Cardiac septum (tissue), 1 donor: ENCODE measurements around the gene TCF7. TPM values are rescaled to one million over a fixed set of nuclear protein-coding genes. Genes with fewer than 3 reads are reported as not detected.

Experiments
- DNase-seq: peaks from one replicate; pipeline ENCODE4 v3.0.0-alpha.2; 2020; ENCODE audit warnings: low spot score
- intact Hi-C: fragments of 100-400 bp; cut with DNase I; formaldehyde crosslinking; loops from one replicate; pipeline ENCODE4 v1.14.0; 2022
- total RNA-seq: library from RNA; stranded (reverse); fragmentation: NEBNext Ultra II Directional; extraction: Animal tissue kit (Norgen Biotek cat#: 25700); gene quantifications from one replicate; pipeline ENCODE4 v1.2.1, GENCODE V29; 2021
- donor health status: DM: no; HTN: no; CAD: no.

TCF7 gene
- total RNA-seq, 1 donor from 2014 or later = 2.2 TPM

- no peak for DNase-seq
- intact Hi-C loops = no loop called here
These were observed 2.5 kb upstream of the TCF7 start for GRCh38 chr5:134111741-134112647.

- intact Hi-C loops = no loop called here
- no peak for DNase-seq
These were observed 1.6 kb upstream of the TCF7 start for GRCh38 chr5:134112726-134113362.

GRCh38 chr5:134113363-134113889 lies 1.1 kb upstream of the TCF7 start:
- intact Hi-C loops = no loop called here

GRCh38 chr5:134114886-134115805 lies 665 bp downstream of the TCF7 start:
- intact Hi-C loops = no loop called here
- no peak for DNase-seq

More at GRCh38 chr5:134113363-134113889, 1.1 kb upstream of the TCF7 start:
- DNase-seq = no peak

- intact Hi-C loops = no loop called here
- DNase-seq = no peak
These were observed 1.3 kb downstream of the TCF7 start for GRCh38 chr5:134115806-134116175.

GRCh38 chr5:134116286-134116685 lies 1.8 kb downstream of the TCF7 start:
- no peak for DNase-seq
- intact Hi-C loops = no loop called here

GRCh38 chr5:134116789-134117761 lies 2.6 kb downstream of the TCF7 start:
- no peak for DNase-seq
- intact Hi-C loops = no loop called here

- intact Hi-C loops = no loop called here
- DNase-seq = no peak
These were observed 3.8 kb downstream of the TCF7 start for GRCh38 chr5:134118212-134118835.

- intact Hi-C loops = no loop called here
- no peak for DNase-seq
These were observed 5.2 kb downstream of the TCF7 start for GRCh38 chr5:134119720-134120119.

- intact Hi-C loops = no loop called here
- DNase-seq = no peak
These were observed 6.1 kb downstream of the TCF7 start for GRCh38 chr5:134120386-134121138.

GRCh38 chr5:134122530-134122929 lies 8.0 kb downstream of the TCF7 start:
- intact Hi-C loops = no loop called here
- no peak for DNase-seq

- intact Hi-C loops = no loop called here
- no peak for DNase-seq
These were observed 8.9 kb downstream of the TCF7 start for GRCh38 chr5:134123360-134123759.

GRCh38 chr5:134124289-134125038 lies 10.0 kb downstream of the TCF7 start:
- DNase-seq = no peak
- intact Hi-C loops = no loop called here

GRCh38 chr5:134125039-134126015 lies 10.8 kb downstream of the TCF7 start:
- peak; percentile 81 for DNase-seq
- intact Hi-C loops = no loop called here

GRCh38 chr5:134127376-134127861 lies 12.9 kb downstream of the TCF7 start:
- intact Hi-C loops = no loop called here

More at GRCh38 chr5:134127376-134127861, 12.9 kb downstream of the TCF7 start:
- DNase-seq = no peak
